Panc1 (cell line): ENCODE data around the gene MYH14. TPM values are rescaled to one million over a fixed set of nuclear protein-coding genes. Genes with fewer than 3 reads are reported as not detected.

Source experiments
- ATAC-seq: fragments of 200-7000 bp; cut with Tn5 transposase; 2 replicates; pipeline ENCODE4 v1.9.1; 2020; ENCODE audit warnings: mild to moderate bottlenecking, moderate library complexity
- BruUV-seq: library from RNA; stranded (reverse); fragments of 400-500 nt; replicated peaks from 2 replicates; lab custom pipeline; 2021; lab: Mats Ljungman, UMichigan
- CTCF ChIA-PET: fragments of 300-600 bp; sonication (Branson Sonifier 250); formaldehyde crosslinking; loops from one replicate; lab custom pipeline; 2022; ENCODE audit warnings: antibody characterized with exemption; lab: Charles Lee
- POLR2A ChIA-PET: fragments of 300-600 bp; sonication (Branson Sonifier 250); formaldehyde crosslinking; loops from one replicate; lab custom pipeline; 2022; ENCODE audit warnings: antibody characterized with exemption; lab: Charles Lee
- DNase-seq: peaks from one replicate; pipeline ENCODE4 v3.0.0-alpha.2; 2010; ENCODE audit warnings: low read depth, low spot score
- H3K27ac ChIP-seq: 2 replicates; pipeline ENCODE4 v1.5.1; 2011; ENCODE audit warnings: mild to moderate bottlenecking, low read length, inconsistent platforms
- H3K27me3 ChIP-seq: fragments of 200-500 bp; sonication (Bioruptor generic); 2 replicates; pipeline ENCODE4 v1.6.0; 2014; ENCODE audit warnings: low read length, inconsistent platforms; ENCODE audit not compliant: control insufficient read depth, insufficient read depth
- H3K36me3 ChIP-seq: fragments of 200-500 bp; sonication (Bioruptor generic); 2 replicates; pipeline ENCODE4 v1.5.1; 2014; ENCODE audit warnings: inconsistent platforms, mild to moderate bottlenecking, low read length, moderate library complexity; ENCODE audit not compliant: control insufficient read depth, insufficient read depth
- H3K4me1 ChIP-seq: 2 replicates; pipeline ENCODE4 v1.5.1; 2011; ENCODE audit warnings: inconsistent platforms, mild to moderate bottlenecking, low read length, moderate library complexity; ENCODE audit not compliant: control insufficient read depth, insufficient read depth
- H3K4me3 ChIP-seq, 2 experiments: 2 replicates each; pipeline ENCODE4 v1.5.1; 2011 to 2012; ENCODE audit warnings: low read depth in 2 of 2, low read length in 2 of 2, mild to moderate bottlenecking in 2 of 2, inconsistent platforms in 1 of 2, moderate library complexity in 1 of 2
- H3K9me3 ChIP-seq: fragments of 200-500 bp; sonication (Bioruptor generic); 2 replicates; pipeline ENCODE4 v1.5.1; 2014; ENCODE audit warnings: low read depth, mild to moderate bottlenecking, inconsistent platforms, low read length, moderate library complexity; ENCODE audit not compliant: control insufficient read depth, insufficient read depth
- CTCF ChIP-seq: fragments of 450-650 bp; IDR thresholded peaks from 2 replicates; pipeline ENCODE4 v1.5.1; 2017; ENCODE audit warnings: mild to moderate bottlenecking
- POLR2AphosphoS5 ChIP-seq: IDR thresholded peaks from 2 replicates; pipeline ENCODE4 v1.6.1; 2012; ENCODE audit warnings: mild to moderate bottlenecking, low read depth, low read length, moderate library complexity
- REST ChIP-seq, 2 experiments: IDR thresholded peaks; 2 replicates each; pipeline ENCODE4 v1.6.1; 2011 to 2012; ENCODE audit warnings: low read depth in 2 of 2, control low read depth in 1 of 2, low read length in 1 of 2, mild to moderate bottlenecking in 1 of 2, moderate library complexity in 1 of 2; ENCODE audit not compliant: insufficient read depth in 1 of 2
- SIN3A ChIP-seq: IDR thresholded peaks from 2 replicates; pipeline ENCODE4 v1.6.1; 2012; ENCODE audit warnings: low read depth, mild to moderate bottlenecking, low read length, moderate library complexity, borderline replicate concordance; ENCODE audit not compliant: insufficient read depth
- TCF7L2 ChIP-seq: IDR thresholded peaks from 2 replicates; pipeline ENCODE4 v1.6.1; 2011; ENCODE audit warnings: mild to moderate bottlenecking, low read depth, low read length, inconsistent platforms
- in situ Hi-C: cut with HindIII; loops from 2 replicates; pipeline ENCODE4 v1.10.0; 2016; ENCODE audit warnings: low sequenced_read_pairs, low pct_unique_long_range_greater_than_20kb
- intact Hi-C: fragments of 100-400 bp; cut with micrococcal nuclease; formaldehyde crosslinking; loops from one replicate; pipeline ENCODE4 v1.10.0; 2022; ENCODE audit not compliant: unreplicated experiment
- total RNA-seq: library from RNA; stranded (reverse); gene quantifications from one replicate; pipeline ENCODE4 v1.2.1, GENCODE V29; 2021; ENCODE audit not compliant: unreplicated experiment

Gene MYH14
- total RNA-seq, 1 experiment from 2014 or later = 23.8 TPM

GRCh38 chr19:50321831-50322230, 118.4 kb downstream of the MYH14 start:
- Histone ChIP-seq H3K9me3 (no peaks in the 10 kb centered on the region), H3K36me3 (no peaks in the 10 kb centered on the region), H3K27ac (no peak overlapping the region), H3K4me1 (no peaks in the 10 kb centered on the region; the same call in 1 of the 2 replicates), H3K4me3 (no peak overlapping the region), H3K27me3 (no peaks in the 10 kb centered on the region)
- in situ Hi-C loops = no loop called here
- no TSS peak for BruUV-seq
- intact Hi-C loops = no loop called here
- no peak for ATAC-seq
- no peak for TF ChIP-seq TCF7L2
- no peak for TF ChIP-seq CTCF
- no peak for TF ChIP-seq POLR2AphosphoS5
- no peak for TF ChIP-seq REST (IDR thresholded peaks at IDR 0.05; ENCODE audit: insufficient read depth in 1 of 2, low read depth in 2 of 2, low read length in 1 of 2)
- TF ChIP-seq SIN3A = no peak
- POLR2A ChIA-PET = no interaction called here
- no peak for DNase-seq
- CTCF ChIA-PET = no interaction called here

GRCh38 chr19:50322234-50322633, 118.8 kb downstream of the MYH14 start:
- intact Hi-C loops (no loop called here), in situ Hi-C loops (no loop called here)
- CTCF ChIA-PET = no interaction called here
- ATAC-seq = no peak
- H3K9me3 ChIP-seq = no peaks in the 10 kb centered on the region
- POLR2A ChIA-PET = no interaction called here
- TF ChIP-seq SIN3A (no peak), TCF7L2 (no peak), POLR2AphosphoS5 (no peak), CTCF (no peak), REST (IDR thresholded peaks at IDR 0.05; ENCODE audit: insufficient read depth in 1 of 2, low read depth in 2 of 2, low read length in 1 of 2) (no peak)
- no TSS peak for BruUV-seq
- no peaks in the 10 kb centered on the region for H3K36me3 ChIP-seq
- H3K27me3 ChIP-seq = no peaks in the 10 kb centered on the region
- no peak overlapping the region for H3K27ac ChIP-seq
- peaks cover under 1% of the 10 kb centered on the region for H3K4me1 ChIP-seq
- no peak for DNase-seq
- H3K4me3 ChIP-seq = no peak overlapping the region
